Stimulated activated CD4-positive, alpha-beta T cell treated with anti-CD3 and anti-CD28 coated beads, Interleukin-1b, Interleukin-23, amount 100 ng/mL, for 4 hours (primary cell): ENCODE results near the gene GPR162.
"Not testable (repeated sequence)": the region's sequence is repeated elsewhere in the genome, so short reads cannot be mapped to it uniquely, and the experiment has no call there.

Source experiments
- DNase-seq, 2 donors: peaks; one replicate each; pipeline ENCODE4 v3.0.0-alpha.2; 2020; ENCODE audit warnings: low read depth in 2 of 2

GPR162 gene

DNA sequence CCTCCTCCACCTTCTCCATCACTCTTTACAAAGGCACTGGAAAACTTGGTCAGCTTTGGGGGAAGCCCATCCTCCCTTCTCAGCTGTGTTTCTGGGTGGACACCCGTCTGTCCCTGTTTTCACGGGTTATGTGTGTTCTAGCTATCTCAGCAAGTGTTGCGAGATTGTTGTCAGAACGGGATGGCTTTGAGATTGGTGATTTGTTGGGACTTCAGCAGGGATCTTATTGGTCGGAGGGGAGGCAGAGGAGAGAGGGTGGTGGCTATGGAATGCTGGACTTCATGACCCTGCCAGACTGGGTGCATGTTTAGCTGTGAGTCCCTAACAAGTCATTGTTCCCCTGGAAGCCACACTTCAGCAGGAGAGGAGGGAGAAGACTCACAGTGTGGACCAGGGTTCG lies 32.4 kb downstream of the GPR162 start:
- DNase-seq = no peak

- no peak for DNase-seq
Measured at GRCh38 chr12:6855322-6855721, 33.7 kb downstream of the GPR162 start.

- no peak for DNase-seq
Measured at GRCh38 chr12:6858799-6859198, 37.2 kb downstream of the GPR162 start.

GRCh38 chr12:6860116-6860515 lies 38.5 kb downstream of the GPR162 start:
- no peak for DNase-seq

- no peak for DNase-seq
Measured at GRCh38 chr12:6860942-6861341, 39.3 kb downstream of the GPR162 start.

GRCh38 chr12:6861391-6861790 lies 39.8 kb downstream of the GPR162 start:
- DNase-seq = no peak

DNA sequence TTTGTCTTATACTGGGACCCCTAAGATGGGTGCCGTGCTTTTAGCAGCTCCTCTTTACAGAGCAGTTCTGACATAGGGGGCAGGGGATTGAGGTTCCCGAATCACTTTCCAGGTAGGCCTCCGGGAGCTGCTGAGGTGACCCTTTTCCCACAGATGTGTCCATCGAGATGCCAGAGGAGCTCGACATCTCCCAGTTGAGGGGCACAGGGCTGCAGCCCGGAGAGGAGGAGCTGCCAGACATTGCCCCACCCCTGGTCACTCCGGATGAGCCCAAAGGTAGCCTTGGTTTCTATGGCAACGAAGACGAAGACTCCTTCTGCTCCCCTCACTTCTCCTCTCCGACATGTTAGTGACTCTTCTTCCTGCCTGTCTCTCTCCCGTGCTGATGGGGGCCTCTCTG lies 41.4 kb downstream of the GPR162 start:
- no peak for DNase-seq

- DNase-seq = no peak
Measured at GRCh38 chr12:6863586-6864321, 42.1 kb downstream of the GPR162 start.

DNA sequence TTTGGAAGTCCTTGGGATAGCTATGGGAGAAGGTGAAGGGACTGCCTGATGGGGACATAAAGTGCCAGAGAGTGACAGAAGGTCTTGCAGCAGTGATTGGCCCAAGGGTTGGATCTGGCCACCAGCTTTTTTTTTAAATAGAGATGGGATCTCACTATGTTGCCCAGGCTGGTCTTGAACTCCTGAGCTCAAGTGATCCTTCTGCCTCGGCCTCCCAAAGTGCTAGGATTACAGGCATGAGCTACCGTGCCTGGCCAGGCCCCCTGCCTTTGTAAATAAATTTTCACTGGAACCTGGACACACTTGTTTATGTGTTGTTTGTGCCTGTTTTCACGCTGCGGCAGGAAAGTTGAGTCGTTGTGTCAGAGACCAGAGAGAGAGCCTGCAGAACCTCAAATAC lies 43.7 kb downstream of the GPR162 start:
- DNase-seq = not testable (repeated sequence)

DNA sequence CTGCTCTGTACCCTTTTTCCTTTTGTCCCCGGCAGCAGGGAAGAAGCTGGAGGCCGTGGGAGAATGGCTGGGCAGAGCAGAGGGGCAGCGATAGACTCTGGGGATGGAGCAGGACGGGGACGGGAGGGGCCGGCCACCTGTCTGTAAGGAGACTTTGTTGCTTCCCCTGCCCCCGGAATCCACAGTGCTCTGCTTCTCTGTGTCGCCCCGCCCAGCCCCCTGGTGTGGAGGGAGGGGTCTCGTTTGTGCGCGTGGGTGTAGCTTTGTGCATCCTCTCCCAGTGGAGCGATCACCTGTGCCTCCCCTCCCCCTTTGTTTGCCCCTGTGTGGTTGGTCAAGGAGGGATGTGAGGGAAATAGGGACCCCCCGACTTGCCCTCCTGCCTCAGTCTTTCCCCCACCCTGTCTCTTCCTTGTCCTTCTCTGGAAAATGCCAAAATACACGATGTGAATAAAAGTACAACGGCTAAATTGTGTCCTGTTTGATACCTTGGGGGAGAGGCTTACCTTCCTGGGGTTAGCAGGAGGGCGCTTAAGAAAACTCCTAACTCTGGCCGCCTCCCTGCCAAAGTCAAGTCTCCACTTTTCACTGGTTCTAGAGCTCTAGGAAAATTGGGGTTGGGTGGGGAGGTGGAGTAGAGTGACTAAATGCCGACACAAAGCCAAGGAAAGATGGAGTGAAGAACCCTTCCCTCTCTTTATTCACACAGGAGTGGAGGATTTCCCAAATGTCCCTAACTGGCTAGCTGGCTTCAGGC lies 44.7 kb downstream of the GPR162 start:
- DNase-seq = no peak

GRCh38 chr12:6866920-6867412 lies 45.3 kb downstream of the GPR162 start:
- DNase-seq = no peak

GRCh38 chr12:6867413-6868210 lies 46.0 kb downstream of the GPR162 start, which contains the start of gene TPI1:
Gene TPI1, plus strand, starts transcription at chr12:6867531. Its CDS starts 36 bp downstream, at chr12:6867567.
- peak; percentile 73 to 82 for DNase-seq

DNA sequence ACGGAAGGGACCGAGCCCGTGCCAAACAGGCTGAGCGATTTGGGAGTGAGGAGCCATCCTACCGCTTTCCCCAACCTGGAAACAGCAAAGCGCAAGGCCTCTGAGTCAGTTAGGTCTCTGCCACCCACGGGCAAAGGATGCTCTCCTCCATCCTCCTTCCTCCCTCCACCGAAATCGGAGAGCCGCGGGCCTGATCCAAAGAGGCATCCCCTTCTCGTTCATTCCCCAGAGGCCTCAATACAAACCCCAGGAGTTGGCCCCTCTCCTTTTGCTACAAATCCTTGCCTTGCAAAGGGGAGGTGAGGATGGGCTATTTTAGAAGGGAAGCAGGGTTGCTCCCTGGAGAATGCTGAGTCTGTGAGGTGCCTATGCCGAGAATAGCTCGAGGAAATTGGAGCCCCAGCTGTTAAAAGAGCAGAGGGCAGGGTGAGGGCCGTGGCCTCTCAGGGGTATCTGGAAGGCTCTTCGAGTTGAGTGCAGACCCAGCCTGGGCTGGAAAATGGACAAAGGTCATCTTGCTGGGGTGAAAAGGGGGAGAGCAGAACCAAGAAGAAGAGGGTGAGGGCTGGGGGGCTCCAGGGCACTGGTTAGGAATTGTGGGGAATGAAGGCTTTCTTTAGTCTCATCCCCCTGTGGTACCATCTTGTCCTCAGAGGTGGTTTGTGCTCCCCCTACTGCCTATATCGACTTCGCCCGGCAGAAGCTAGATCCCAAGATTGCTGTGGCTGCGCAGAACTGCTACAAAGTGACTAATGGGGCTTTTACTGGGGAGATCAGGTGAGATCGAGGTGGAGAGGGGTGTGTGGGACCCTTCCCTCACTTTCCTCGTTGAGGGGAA lies 46.8 kb downstream of the GPR162 start:
- peak in 1 of 2 donors; percentile 33 for DNase-seq

- peak; percentile 69 to 86 for DNase-seq
Measured at GRCh38 chr12:6869049-6870021, 47.7 kb downstream of the GPR162 start.

- DNase-seq = not testable (repeated sequence)
Measured at GRCh38 chr12:6870304-6870703, 48.7 kb downstream of the GPR162 start.

DNA sequence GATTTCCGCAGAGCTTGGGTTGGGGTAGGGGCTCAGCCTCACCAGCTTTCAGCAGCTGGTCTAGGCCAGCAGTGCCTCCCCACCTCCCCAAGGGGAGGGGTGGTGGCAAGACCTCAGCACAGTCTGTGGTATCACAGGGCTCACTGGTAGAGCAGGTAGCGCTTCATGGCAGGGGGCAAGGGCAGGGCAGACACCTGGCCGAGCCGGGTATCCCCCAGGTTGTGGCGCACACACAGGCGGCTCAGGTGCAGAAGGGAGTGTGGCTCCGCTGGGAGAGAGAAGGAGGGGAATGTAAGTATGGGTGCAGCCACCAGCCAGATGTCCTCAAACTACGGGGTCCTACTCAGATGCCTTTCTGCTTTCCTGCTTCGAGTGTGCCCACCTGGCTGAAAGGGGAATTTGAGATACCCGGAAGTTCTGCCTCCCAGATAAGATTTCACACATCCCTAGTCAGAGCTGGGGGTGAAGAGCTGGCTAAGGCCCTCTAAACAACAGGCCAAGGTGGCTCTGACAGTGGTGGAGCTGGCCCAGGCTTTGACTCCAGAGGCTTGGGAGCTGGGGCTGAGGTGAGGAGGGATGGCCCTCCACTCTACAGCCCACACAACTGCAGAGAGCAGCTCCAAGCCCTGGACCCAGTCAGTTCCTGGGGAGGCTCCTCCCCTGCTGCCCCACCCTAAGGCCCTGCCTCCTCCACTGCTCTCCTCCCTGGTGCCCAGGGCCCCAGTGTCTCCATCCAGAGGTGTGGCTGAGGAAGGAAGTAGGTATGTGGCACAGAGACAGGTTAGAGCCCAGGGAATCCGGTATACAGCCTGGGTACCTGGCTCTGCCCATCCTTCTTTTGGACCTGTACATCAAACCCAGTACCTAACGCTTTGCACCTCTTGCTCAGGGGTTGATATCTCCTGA lies 49.7 kb downstream of the GPR162 start:
- peak in 1 of 2 donors; percentile 36 for DNase-seq

DNA sequence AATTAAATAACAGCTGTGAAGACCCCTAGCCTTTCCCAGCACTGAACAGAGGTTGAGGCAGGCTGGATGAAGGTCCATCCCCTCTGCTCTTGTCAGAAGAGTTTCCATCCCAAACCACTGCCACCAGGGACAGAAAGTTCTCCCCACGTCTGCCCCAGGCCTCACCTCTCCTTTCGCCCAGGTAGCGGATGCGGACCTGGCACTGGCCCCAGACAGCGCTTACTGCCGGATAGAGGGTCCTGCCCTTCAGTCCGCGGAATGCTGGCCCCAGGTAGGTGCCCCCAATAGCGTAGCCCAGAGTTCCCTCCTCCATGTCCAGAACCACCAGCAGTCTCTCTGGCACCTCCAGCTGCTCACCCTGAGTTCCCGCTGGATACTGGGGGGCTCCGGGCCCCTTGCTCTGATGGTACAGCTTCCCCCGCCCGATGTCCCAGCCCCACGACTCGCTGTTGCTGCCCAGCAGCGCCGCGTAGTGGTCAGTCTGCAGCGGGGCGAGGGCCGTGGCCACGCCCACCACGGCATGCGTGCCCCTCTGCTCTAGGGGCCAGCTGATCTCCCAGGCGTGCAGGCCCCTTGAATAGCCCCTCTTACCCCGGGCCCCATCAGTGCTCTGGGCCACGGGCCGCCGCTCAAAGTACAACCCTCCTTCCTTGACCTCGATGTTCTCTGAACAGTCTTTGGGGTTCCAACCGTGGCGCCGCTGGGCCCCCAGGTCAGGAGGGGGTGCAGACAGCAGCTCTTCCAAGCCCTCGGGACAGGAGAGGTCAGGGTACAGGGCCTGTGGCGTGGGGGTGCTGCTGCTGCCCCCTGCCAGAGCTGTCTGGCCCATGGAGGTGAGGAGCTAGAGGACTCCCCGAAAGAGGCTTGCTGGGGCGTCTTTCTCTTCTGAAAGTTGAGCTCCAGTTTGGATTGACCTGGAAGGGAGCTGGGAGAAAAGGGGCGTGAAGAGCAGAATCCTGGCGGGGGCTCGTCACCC lies 50.7 kb downstream of the GPR162 start:
- DNase-seq = peak; percentile 69 to 84
